ENCODE measurements around the gene CFAP119.

- TF ChIP-seq, protein P1, sequence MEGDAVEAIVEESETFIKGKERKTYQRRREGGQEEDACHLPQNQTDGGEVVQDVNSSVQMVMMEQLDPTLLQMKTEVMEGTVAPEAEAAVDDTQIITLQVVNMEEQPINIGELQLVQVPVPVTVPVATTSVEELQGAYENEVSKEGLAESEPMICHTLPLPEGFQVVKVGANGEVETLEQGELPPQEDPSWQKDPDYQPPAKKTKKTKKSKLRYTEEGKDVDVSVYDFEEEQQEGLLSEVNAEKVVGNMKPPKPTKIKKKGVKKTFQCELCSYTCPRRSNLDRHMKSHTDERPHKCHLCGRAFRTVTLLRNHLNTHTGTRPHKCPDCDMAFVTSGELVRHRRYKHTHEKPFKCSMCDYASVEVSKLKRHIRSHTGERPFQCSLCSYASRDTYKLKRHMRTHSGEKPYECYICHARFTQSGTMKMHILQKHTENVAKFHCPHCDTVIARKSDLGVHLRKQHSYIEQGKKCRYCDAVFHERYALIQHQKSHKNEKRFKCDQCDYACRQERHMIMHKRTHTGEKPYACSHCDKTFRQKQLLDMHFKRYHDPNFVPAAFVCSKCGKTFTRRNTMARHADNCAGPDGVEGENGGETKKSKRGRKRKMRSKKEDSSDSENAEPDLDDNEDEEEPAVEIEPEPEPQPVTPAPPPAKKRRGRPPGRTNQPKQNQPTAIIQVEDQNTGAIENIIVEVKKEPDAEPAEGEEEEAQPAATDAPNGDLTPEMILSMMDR (conservative IDR thresholded peaks at IDR 0.05; ENCODE audit: low read depth, low read length), result no peak
- TF ChIP-seq EZH2 (IDR thresholded peaks at IDR 0.05; ENCODE audit: borderline replicate concordance, low read depth, low read length, poor library complexity, severe bottlenecking), result no peak
Measured at GRCh38 chr16:30782486-30783279, 20.8 kb upstream of the CFAP119 start.
